ENCODE measurements around the gene COL10A1. TPM values are rescaled to one million over a fixed set of nuclear protein-coding genes. Genes with fewer than 3 reads are reported as not detected.
"Not testable (repeated sequence)": the region's sequence is repeated elsewhere in the genome, so short reads cannot be mapped to it uniquely, and the experiment has no call there.

COL10A1 gene
- total RNA-seq, 2 experiments from 2014 or later, result not detected

GRCh38 chr6:116108836-116109235 lies 17.1 kb downstream of the COL10A1 start:
- Mint-ChIP-seq H3K27ac (no peak overlapping the region), H3K36me3 (peaks cover 12% of the 10 kb centered on the region), H3K4me1 (peaks cover 11% of the 10 kb centered on the region), H3K9me3 (no peaks in the 10 kb centered on the region), H3K27me3 (no peaks in the 10 kb centered on the region), H3K4me3 (no peak overlapping the region)
- no peak for DNase-seq
- POLR2A ChIA-PET, result interaction anchor here (0.7 kb wide), 1 partner anchor 8 kb away, joined by 3 read pairs; the partner anchor contains the start of gene NT5DC1
- no peak for ATAC-seq (ENCODE audit: low read depth)

GRCh38 chr6:116106146-116106545 lies 19.8 kb downstream of the COL10A1 start:
- Mint-ChIP-seq H3K27me3 (no peaks in the 10 kb centered on the region), H3K4me1 (peaks cover 27% of the 10 kb centered on the region), H3K9me3 (no peaks in the 10 kb centered on the region), H3K36me3 (peaks cover 14% of the 10 kb centered on the region), H3K4me3 (no peak overlapping the region), H3K27ac (no peak overlapping the region)
- no peak for DNase-seq
- POLR2A ChIA-PET, result no interaction called here
- no peak for ATAC-seq (ENCODE audit: low read depth)

- H3K27me3 Mint-ChIP-seq, result no peaks in the 10 kb centered on the region
- no peak for ATAC-seq (ENCODE audit: low read depth)
- no peak overlapping the region for H3K4me3 Mint-ChIP-seq
- peaks cover 28% of the 10 kb centered on the region for H3K4me1 Mint-ChIP-seq
- H3K9me3 Mint-ChIP-seq, result no peaks in the 10 kb centered on the region
- peaks cover 10% of the 10 kb centered on the region for H3K36me3 Mint-ChIP-seq
- H3K27ac Mint-ChIP-seq, result no peak overlapping the region
- DNase-seq, result no peak
- POLR2A ChIA-PET, result no interaction called here
Observed at GRCh38 chr6:116105247-116105646, 20.7 kb downstream of the COL10A1 start.

- Mint-ChIP-seq H3K36me3 (peaks cover 9% of the 10 kb centered on the region), H3K27ac (no peak overlapping the region)
- no peak for DNase-seq
Observed at GRCh38 chr6:116104636-116105035, 21.3 kb downstream of the COL10A1 start.

GRCh38 chr6:116102873-116103272 lies 23.1 kb downstream of the COL10A1 start:
- DNase-seq, result no peak
- peaks cover 4% of the 10 kb centered on the region for H3K36me3 Mint-ChIP-seq
- no peak overlapping the region for H3K4me3 Mint-ChIP-seq
- ATAC-seq (ENCODE audit: low read depth), result no peak
- no peak overlapping the region for H3K27ac Mint-ChIP-seq
- no peaks in the 10 kb centered on the region for H3K27me3 Mint-ChIP-seq
- H3K4me1 Mint-ChIP-seq, result peaks cover 33% of the 10 kb centered on the region
- H3K9me3 Mint-ChIP-seq, result no peaks in the 10 kb centered on the region
- POLR2A ChIA-PET, result interaction anchor here (0.7 to 1.2 kb wide), 2 partner anchors 151 to 177 kb away, joined by 3 read pairs; partner anchors contain the start of genes TSPYL1 and TSPYL4

More at GRCh38 chr6:116104636-116105035, 21.3 kb downstream of the COL10A1 start:
- Mint-ChIP-seq H3K9me3 (no peaks in the 10 kb centered on the region), H3K4me3 (no peak overlapping the region), H3K27me3 (no peaks in the 10 kb centered on the region), H3K4me1 (peaks cover 33% of the 10 kb centered on the region)
- POLR2A ChIA-PET, result no interaction called here
- ATAC-seq (ENCODE audit: low read depth), result no peak

DNA sequence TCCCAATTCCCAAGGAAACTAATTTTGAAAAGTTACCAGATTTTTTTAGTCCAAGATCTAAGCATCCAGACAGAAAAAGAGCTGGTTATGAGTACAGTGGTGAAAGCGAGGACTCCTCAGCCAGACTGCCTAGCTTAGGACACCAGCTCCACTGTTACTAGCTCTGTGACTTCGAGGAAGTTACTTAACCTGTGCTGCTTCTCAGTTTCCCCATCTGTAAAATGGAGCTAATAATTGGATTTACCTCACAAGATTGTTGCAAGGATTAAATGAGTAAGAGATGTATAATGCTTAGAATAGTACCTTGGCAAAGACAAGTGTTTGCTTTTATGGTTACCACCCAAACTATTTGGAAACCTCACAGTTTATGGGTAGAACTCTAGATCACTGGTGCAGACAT lies 24.1 kb downstream of the COL10A1 start:
- H3K27ac Mint-ChIP-seq, result peak overlapping the region; percentile 87

DNA sequence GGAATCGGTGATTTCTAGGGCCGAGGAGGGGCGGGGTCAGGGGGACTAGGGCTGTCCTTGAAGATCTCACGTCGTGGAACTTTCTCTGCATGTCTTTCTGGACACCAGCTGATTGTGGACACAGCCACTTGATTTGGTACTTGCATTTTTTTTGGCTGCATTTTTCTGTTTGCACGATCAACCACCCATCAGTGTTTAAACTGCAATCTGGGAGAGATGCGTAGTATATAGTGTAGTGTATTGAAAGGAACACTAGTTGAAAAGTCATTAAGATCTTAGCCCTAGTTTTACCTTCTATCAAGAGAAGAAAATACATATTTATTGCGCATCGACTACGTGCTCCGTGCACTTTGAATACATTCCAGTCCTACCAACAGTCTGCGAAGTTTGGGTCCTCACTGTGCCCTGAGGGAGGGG lies 24.6 kb downstream of the COL10A1 start:
- Mint-ChIP-seq H3K27me3 (no peaks in the 10 kb centered on the region), H3K9me3 (no peaks in the 10 kb centered on the region), H3K27ac (peak overlapping the region; percentile 87), H3K4me3 (peak overlapping the region; percentile 94), H3K36me3 (peaks cover 2% of the 10 kb centered on the region), H3K4me1 (peaks cover 33% of the 10 kb centered on the region)
- ATAC-seq (ENCODE audit: low read depth) (peak; percentile 1), DNase-seq (no peak)
- POLR2A ChIA-PET, result interaction anchor here (0.6 to 2.0 kb wide), 4 partner anchors 13 to 470 kb away, joined by 3 to 10 read pairs (median 4); partner anchors contain the start of genes RWDD1 and TSPYL1

More for the DNA sequence above, 24.1 kb downstream of the COL10A1 start:
- Mint-ChIP-seq H3K9me3 (no peaks in the 10 kb centered on the region), H3K4me3 (peak overlapping the region; percentile 94), H3K36me3 (peaks cover 2% of the 10 kb centered on the region), H3K27me3 (no peaks in the 10 kb centered on the region), H3K4me1 (peaks cover 33% of the 10 kb centered on the region)
- ATAC-seq (ENCODE audit: low read depth) (no peak), DNase-seq (no peak)
- POLR2A ChIA-PET, result interaction anchor here (1.2 to 2.0 kb wide), 2 partner anchors 152 to 177 kb away, joined by 3 to 10 read pairs; partner anchors contain the start of genes TSPYL1 and TSPYL4

GRCh38 chr6:116100419-116101301 lies 25.3 kb downstream of the COL10A1 start, which contains the start of gene NT5DC1:
TSS of gene NT5DC1 (plus strand) at chr6:116100853. CDS start at chr6:116100931, 78 bp downstream.
- POLR2A ChIA-PET, result interaction anchor here (0.6 to 2.0 kb wide), 7 partner anchors 8 to 471 kb away, joined by 3 to 10 read pairs (median 4); partner anchors contain the start of genes RWDD1, TSPYL1 and TSPYL4
- DNase-seq, result peak; percentile 91
- no peaks in the 10 kb centered on the region for H3K27me3 Mint-ChIP-seq
- ATAC-seq (ENCODE audit: low read depth), result peak; percentile 93
- peaks cover 2% of the 10 kb centered on the region for H3K36me3 Mint-ChIP-seq
- H3K9me3 Mint-ChIP-seq, result peaks cover 3% of the 10 kb centered on the region
- H3K27ac Mint-ChIP-seq, result peak within 1 kb of the TSS; percentile 87
- H3K4me3 Mint-ChIP-seq, result peak within 1 kb of the TSS; percentile 94
- peaks cover 31% of the 10 kb centered on the region for H3K4me1 Mint-ChIP-seq

- POLR2A ChIA-PET, result no interaction called here
- Mint-ChIP-seq H3K36me3 (peaks cover 2% of the 10 kb centered on the region), H3K4me3 (no peak overlapping the region), H3K9me3 (peaks cover 4% of the 10 kb centered on the region), H3K4me1 (peaks cover 24% of the 10 kb centered on the region), H3K27ac (no peak overlapping the region), H3K27me3 (no peaks in the 10 kb centered on the region)
- no peak for ATAC-seq (ENCODE audit: low read depth)
- no peak for DNase-seq
Observed at GRCh38 chr6:116099036-116099435, 26.9 kb downstream of the COL10A1 start.

DNA sequence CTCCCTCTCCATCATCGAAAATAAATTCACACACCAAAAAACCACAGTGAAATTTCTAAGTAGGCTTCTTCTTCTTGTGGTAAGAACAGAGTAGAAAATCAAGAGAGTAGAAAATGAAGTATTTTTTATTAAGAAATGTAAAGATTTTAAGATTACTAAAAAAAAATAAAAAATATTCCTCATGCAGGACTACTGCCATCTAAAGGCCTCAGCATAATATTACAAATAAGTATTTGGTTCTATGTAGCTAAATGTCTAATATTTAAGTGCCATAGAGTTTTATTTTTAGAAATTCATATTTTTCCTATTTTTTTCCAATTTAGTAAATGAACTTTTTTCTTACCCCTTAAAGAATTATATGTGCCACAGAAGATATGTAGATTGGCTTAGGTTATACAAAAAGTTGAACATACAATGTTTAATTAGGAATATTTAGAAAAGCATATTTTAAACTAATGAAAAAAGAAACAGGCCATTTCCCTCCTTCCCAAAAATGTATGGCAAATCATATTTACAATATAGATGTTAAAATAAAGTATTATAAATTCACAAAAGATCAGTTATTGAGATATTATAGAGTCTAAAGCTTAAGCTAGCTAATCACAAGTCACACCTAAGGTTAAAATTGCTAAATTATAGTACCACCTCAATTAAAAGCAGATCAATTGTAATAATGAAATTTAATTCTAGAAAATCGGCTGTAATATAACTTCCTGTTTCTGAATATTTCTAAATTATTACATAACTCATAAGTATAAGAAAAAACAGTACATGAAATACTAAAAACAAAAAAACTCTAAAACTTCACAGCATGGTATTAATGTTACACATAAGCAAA lies 28.7 kb downstream of the COL10A1 start:
- Mint-ChIP-seq H3K4me1 (peaks cover 14% of the 10 kb centered on the region), H3K4me3 (no peak overlapping the region), H3K27ac (no peak overlapping the region), H3K27me3 (no peaks in the 10 kb centered on the region), H3K36me3 (no peaks in the 10 kb centered on the region), H3K9me3 (peaks cover 4% of the 10 kb centered on the region)
- DNase-seq, result no peak
- no peak for ATAC-seq (ENCODE audit: low read depth)
- POLR2A ChIA-PET, result no interaction called here

DNA sequence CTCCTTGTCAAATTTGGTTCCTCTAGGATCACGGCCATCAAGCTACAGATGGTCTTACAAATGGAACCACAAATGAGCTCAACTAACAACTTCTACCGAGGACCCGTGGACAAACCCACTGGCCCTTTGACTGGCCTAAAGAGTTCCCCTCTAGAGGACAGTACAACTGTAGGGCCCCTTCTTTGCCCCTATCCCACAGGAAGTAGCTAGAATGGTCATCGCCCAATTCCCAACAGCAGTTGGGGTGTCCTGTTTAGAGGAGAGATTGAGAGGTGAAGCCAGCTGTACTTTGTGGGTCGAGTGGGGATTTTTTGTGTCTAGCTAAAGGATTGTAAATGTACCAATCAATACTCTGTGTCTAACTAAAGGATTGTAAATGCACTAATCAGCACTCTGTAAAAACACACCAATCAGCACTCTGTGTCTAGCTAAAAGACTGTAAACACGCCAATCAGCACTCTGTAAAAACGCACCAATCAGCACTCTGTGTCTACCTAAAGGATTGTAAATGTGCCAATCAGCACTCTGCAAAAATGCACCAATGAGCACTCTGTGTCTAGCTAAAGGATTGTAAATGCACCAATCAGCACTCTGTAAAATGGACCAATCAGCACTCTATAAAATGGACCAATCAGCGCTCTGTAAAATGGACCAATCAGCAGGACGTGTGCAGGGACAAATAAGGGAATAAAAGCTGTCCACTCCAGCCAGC lies 29.7 kb downstream of the COL10A1 start:
- H3K27me3 Mint-ChIP-seq; H3K9me3 Mint-ChIP-seq; H3K27ac Mint-ChIP-seq; ATAC-seq (ENCODE audit: low read depth); H3K4me3 Mint-ChIP-seq; H3K4me1 Mint-ChIP-seq; DNase-seq; H3K36me3 Mint-ChIP-seq; POLR2A ChIA-PET: not testable (repeated sequence)

GRCh38 chr6:116094041-116094440 lies 31.9 kb downstream of the COL10A1 start:
- no peaks in the 10 kb centered on the region for H3K36me3 Mint-ChIP-seq
- POLR2A ChIA-PET, result no interaction called here
- ATAC-seq (ENCODE audit: low read depth), result no peak
- H3K9me3 Mint-ChIP-seq, result peaks cover 4% of the 10 kb centered on the region
- H3K4me1 Mint-ChIP-seq, result peaks cover 8% of the 10 kb centered on the region
- no peak for DNase-seq
- H3K27ac Mint-ChIP-seq, result no peak overlapping the region
- H3K27me3 Mint-ChIP-seq, result no peaks in the 10 kb centered on the region
- no peak overlapping the region for H3K4me3 Mint-ChIP-seq
